Fibroblast of skin of right biceps (primary cell): ENCODE data around the gene IL17F.

ENCODE experiments used
- DNase-seq: peaks from one replicate; pipeline ENCODE4 v3.0.0-alpha.2; 2013

IL17F gene

DNA sequence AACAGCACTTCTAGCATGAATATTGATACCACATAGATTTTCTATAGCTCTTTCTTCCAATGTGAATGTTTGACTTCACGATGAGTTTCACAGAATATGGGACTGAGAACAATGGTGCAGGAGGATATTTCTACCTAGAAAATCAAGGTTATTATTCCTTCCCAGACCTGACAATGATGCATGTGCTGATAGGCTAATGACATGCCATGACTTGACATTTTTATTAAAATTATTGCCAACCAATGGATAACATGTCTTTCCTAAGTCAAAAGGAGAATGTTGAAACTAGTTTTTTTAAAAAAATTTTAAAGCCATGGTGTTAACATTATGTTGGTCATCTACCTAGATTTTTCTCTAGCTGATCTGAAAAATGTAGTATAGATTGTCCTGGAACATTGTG is 57.2 kb downstream of the IL17F start:
- no peak for DNase-seq
